ENCODE results near the gene LACRT. TPM values are rescaled to one million over a fixed set of nuclear protein-coding genes. Genes with fewer than 3 reads are reported as not detected.

LACRT gene
- total and polyA plus RNA-seq, 2 of the 8 experiments (the other 6 are each of a cell fraction or from before 2014, with no cell fraction given) = not detected

- TF ChIP-seq CHD7 (IDR thresholded peaks at IDR 0.05; ENCODE audit: insufficient replicate concordance, low read length) = no peak
- no peak for TF ChIP-seq EP300 (IDR thresholded peaks at IDR 0.05; ENCODE audit: borderline replicate concordance in 1 of 2, low read depth in 2 of 2, low read length in 2 of 2)
- TF ChIP-seq KDM4A (IDR thresholded peaks at IDR 0.05; ENCODE audit: low read depth, low read length, severe bottlenecking) = no peak
- no peak for TF ChIP-seq CBX8 (IDR thresholded peaks at IDR 0.05; ENCODE audit: borderline replicate concordance, low read depth, low read length)
- TF ChIP-seq RBBP5 (IDR thresholded peaks at IDR 0.05; ENCODE audit: borderline replicate concordance, low read depth, low read length) = no peak
- TF ChIP-seq CTBP2 (IDR thresholded peaks at IDR 0.05; ENCODE audit: borderline replicate concordance, insufficient read depth, insufficient read length, low read length) = no peak
- no peak for TF ChIP-seq BACH1 (IDR thresholded peaks at IDR 0.05; ENCODE audit: low read length)
- TF ChIP-seq TAF1 (IDR thresholded peaks at IDR 0.05; ENCODE audit: low read depth, low read length) = no peak
- TF ChIP-seq SIN3A (conservative IDR thresholded peaks at IDR 0.05 in 1 of 2, IDR thresholded peaks at IDR 0.05 in 1 of 2; ENCODE audit: low read depth in 1 of 2, low read length in 2 of 2) = no peak
- TF ChIP-seq SAP30 (IDR thresholded peaks at IDR 0.05; ENCODE audit: insufficient read depth, insufficient replicate concordance, low read length) = no peak
Observed at GRCh38 chr12:54589964-54590363, 44.7 kb downstream of the LACRT start (continued).

Measured in H1 (cell line).